T-helper 1 cell treated with Interleukin-12 subunit alpha and Interleukin-12 subunit beta and Interleukin-4 antibody, amounts not matched to agents 30 μg/mL and 1 μg/mL, for 36 hours (primary cell): ENCODE data around the gene SELENOS.

Source experiments
- H3K27ac Mint-ChIP-seq: one replicate; pipeline ENCODE4 v1.8.0; 2021; ENCODE audit warnings: mild to moderate bottlenecking, mixed read lengths
- H3K27me3 Mint-ChIP-seq: one replicate; pipeline ENCODE4 v1.8.0; 2021; ENCODE audit warnings: low read depth, mixed read lengths
- H3K36me3 Mint-ChIP-seq: one replicate; pipeline ENCODE4 v1.8.0; 2021; ENCODE audit warnings: low read depth, mixed read lengths
- H3K4me1 Mint-ChIP-seq: one replicate; pipeline ENCODE4 v1.8.0; 2021; ENCODE audit warnings: low read depth, mixed read lengths
- H3K4me3 Mint-ChIP-seq: one replicate; pipeline ENCODE4 v1.8.0; 2021; ENCODE audit warnings: mild to moderate bottlenecking, moderate library complexity, mixed read lengths
- H3K9me3 Mint-ChIP-seq: one replicate; pipeline ENCODE4 v1.8.0; 2021; ENCODE audit warnings: mixed read lengths

Gene SELENOS

DNA sequence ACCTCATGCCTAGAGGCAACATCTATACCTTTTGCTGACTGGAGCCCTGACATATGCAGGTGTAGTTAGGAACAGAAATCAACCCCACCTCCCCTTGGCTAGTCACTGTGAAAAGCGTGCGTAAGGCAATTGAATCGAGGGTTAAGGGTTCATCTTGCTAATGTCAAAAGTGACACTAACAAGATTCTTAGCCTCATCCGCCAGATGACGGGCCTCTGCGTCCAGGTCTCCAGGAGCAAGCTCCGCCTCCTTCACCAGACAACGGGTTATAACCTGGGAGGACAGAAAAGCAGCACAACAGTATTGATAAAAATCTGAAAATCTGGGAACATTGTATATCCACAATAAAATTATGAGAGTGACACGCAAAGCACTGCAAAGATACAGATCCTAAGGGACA is 4.7 kb downstream of the SELENOS start:
- H3K4me1 Mint-ChIP-seq: peaks cover 26% of the 10 kb centered on the region
- H3K9me3 Mint-ChIP-seq: no peaks in the 10 kb centered on the region
- H3K36me3 Mint-ChIP-seq: peaks cover 50% of the 10 kb centered on the region
- no peak overlapping the region for H3K4me3 Mint-ChIP-seq
- no peak overlapping the region for H3K27ac Mint-ChIP-seq
- H3K27me3 Mint-ChIP-seq: no peaks in the 10 kb centered on the region

GRCh38 chr15:101269479-101270223 is 7.6 kb downstream of the SELENOS start:
- Mint-ChIP-seq H3K9me3 (no peaks in the 10 kb centered on the region), H3K27ac (no peak overlapping the region), H3K4me3 (no peak overlapping the region), H3K27me3 (no peaks in the 10 kb centered on the region), H3K4me1 (peaks cover 11% of the 10 kb centered on the region), H3K36me3 (peaks cover 41% of the 10 kb centered on the region)

- H3K9me3 Mint-ChIP-seq: no peaks in the 10 kb centered on the region
- H3K27me3 Mint-ChIP-seq: no peaks in the 10 kb centered on the region
- H3K27ac Mint-ChIP-seq: no peak overlapping the region
- peaks cover 6% of the 10 kb centered on the region for H3K4me1 Mint-ChIP-seq
- peaks cover 20% of the 10 kb centered on the region for H3K36me3 Mint-ChIP-seq
- no peak overlapping the region for H3K4me3 Mint-ChIP-seq
Measured at GRCh38 chr15:101267320-101268104, 9.8 kb downstream of the SELENOS start.

DNA sequence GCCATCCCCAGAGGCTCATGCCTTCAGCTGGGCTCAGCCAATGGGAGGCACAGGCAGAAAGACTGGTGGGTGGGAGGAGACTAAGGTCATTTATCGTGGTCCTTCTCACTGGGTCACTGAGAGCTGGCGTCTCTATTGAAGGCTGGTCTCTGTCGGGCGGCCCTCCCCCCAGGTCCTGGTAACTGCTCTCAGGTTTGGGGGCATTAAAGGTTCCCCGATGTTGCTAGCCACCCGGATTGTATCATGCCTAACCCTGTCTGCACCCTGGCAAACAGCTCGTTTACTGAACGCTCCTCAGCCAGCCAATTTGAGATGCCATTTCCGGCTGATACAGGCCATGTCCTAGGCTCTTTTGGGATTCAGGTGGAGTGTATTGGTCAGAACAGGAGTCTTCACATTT is 10.5 kb downstream of the SELENOS start:
- H3K27ac Mint-ChIP-seq: no peak overlapping the region
- no peaks in the 10 kb centered on the region for H3K9me3 Mint-ChIP-seq
- H3K4me3 Mint-ChIP-seq: no peak overlapping the region
- H3K27me3 Mint-ChIP-seq: no peaks in the 10 kb centered on the region
- peaks cover 18% of the 10 kb centered on the region for H3K36me3 Mint-ChIP-seq
- peaks cover 6% of the 10 kb centered on the region for H3K4me1 Mint-ChIP-seq

DNA sequence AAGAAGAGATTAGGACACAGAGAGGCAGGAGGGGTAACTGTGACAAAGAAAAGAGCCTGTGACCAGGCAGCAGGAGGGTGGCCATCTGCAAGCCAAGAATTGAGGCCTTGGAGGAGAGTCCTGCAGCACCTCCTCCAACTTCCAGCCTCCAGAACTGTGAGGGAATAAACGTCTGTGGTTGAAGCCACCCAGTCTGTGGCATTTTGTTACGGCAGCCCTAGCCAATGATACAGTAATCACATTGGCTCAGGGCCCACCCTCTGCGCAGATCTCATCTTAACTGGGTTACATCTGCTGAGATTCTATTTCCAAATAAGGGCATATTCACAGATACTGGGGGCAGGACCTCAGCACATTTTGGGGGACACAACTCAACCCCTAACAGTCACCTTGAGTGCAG is 11.3 kb downstream of the SELENOS start:
- peaks cover 12% of the 10 kb centered on the region for H3K36me3 Mint-ChIP-seq
- H3K4me1 Mint-ChIP-seq: peaks cover 6% of the 10 kb centered on the region
- no peaks in the 10 kb centered on the region for H3K9me3 Mint-ChIP-seq
- no peak overlapping the region for H3K4me3 Mint-ChIP-seq
- H3K27ac Mint-ChIP-seq: no peak overlapping the region
- no peaks in the 10 kb centered on the region for H3K27me3 Mint-ChIP-seq

DNA sequence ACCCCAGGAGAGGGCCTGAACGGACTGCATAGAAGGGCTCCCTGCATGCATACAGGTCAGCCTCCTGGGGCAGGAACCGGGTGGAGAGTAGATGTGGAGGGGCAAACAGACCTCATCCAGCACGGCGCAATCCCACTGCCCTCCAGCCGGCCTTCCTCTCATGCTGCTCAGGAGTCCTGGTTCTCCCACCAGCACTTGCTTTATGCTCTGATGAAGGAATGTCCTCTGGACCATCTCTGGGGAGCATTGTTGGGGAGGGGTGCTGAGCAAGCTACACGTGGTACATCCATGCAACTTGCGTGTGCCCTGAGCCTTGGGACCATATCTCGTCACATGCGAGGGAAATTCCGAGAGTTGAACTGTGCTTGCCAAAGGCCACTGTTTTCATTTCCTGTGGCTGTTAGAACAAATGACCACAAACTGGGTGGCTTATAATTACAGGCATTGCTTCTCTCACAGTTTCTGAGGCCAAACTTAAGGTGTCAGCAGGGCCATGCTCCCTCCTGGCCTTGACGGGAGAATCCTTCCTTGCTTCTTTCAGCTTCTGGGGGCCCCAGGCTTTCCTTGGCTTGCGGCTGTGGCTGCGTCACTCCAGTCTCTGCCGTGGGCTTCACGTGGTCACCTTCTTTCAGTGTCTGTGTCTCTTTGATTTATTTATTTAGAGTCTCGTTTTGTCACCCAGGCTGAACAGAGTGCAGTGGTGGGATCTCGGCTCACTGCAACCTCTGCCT is 12.2 kb downstream of the SELENOS start:
- Mint-ChIP-seq H3K4me1 (peaks cover 6% of the 10 kb centered on the region), H3K9me3 (no peaks in the 10 kb centered on the region), H3K36me3 (peaks cover 9% of the 10 kb centered on the region), H3K27me3 (peaks cover 2% of the 10 kb centered on the region), H3K4me3 (no peak overlapping the region), H3K27ac (no peak overlapping the region)

DNA sequence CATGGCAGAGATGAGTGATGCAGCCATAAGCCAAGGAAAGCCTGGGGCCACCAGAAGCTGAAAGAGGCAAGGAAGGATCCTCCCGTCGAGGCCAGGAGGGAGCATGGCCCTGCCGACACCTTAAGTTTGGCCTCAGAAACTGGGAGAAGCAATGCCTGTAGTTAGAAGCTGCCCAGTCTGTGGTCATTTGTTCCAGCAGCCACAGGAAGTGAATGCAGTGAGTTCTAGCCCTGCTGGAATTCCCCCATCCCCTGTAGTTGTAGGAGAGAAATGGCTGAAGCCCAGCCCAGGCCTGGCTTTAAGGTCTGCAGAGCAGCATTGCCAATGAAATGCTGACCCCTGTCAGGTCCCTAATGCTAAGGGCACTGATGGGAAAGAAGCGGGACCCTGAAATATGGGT is 13.3 kb downstream of the SELENOS start:
- peaks cover 2% of the 10 kb centered on the region for H3K36me3 Mint-ChIP-seq
- H3K4me3 Mint-ChIP-seq: no peak overlapping the region
- no peaks in the 10 kb centered on the region for H3K9me3 Mint-ChIP-seq
- peaks cover 6% of the 10 kb centered on the region for H3K4me1 Mint-ChIP-seq
- H3K27ac Mint-ChIP-seq: peak overlapping the region; percentile 0
- peaks cover 10% of the 10 kb centered on the region for H3K27me3 Mint-ChIP-seq

DNA sequence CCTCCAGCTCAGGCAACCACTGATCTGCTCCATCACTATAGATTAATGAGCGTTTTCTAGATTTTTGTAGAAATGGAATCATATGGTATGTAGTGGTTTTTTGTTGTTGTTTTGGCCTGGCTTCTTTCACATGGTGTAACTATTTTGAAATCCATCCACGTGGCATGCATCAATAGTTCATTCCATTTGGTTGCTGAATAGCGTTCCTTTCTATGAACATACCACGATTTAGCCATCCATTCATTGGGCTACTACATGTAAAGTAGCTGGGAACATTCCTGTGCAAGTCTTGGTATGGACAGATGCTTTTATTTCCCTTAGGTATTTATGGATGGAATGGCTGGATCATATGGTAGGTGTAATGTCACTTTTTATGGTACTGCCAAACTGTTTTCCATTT is 14.7 kb downstream of the SELENOS start:
- H3K4me1 Mint-ChIP-seq: peaks cover 8% of the 10 kb centered on the region
- no peaks in the 10 kb centered on the region for H3K36me3 Mint-ChIP-seq
- no peaks in the 10 kb centered on the region for H3K9me3 Mint-ChIP-seq
- H3K27me3 Mint-ChIP-seq: peaks cover 16% of the 10 kb centered on the region
- no peak overlapping the region for H3K4me3 Mint-ChIP-seq
- H3K27ac Mint-ChIP-seq: no peak overlapping the region

- Mint-ChIP-seq H3K9me3 (no peaks in the 10 kb centered on the region), H3K4me1 (peaks cover 15% of the 10 kb centered on the region), H3K27ac (no peak overlapping the region), H3K4me3 (no peak overlapping the region), H3K36me3 (no peaks in the 10 kb centered on the region), H3K27me3 (peaks cover 16% of the 10 kb centered on the region)
Measured at GRCh38 chr15:101258238-101259144, 18.8 kb downstream of the SELENOS start.

DNA sequence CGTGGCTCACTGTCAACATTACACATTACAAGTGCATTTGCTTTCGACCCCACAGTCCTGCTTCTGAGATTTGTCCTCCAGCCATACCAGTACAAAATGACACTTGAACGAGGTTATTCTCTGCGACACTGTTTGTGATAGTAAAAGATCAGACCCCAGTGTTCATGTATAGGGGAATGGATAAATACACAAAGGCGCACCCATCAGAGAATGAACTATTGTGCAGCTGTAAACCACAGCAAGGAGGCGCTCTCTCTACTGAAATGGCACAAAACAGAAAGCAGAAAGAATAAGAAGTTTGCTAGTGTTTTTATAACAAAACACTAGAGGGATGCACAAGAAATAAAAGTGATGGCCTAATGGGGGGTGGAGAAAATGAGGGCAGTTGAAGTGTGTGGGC is 20.5 kb downstream of the SELENOS start:
- H3K27ac Mint-ChIP-seq: no peak overlapping the region
- peaks cover 24% of the 10 kb centered on the region for H3K4me1 Mint-ChIP-seq
- H3K27me3 Mint-ChIP-seq: peaks cover 16% of the 10 kb centered on the region
- H3K9me3 Mint-ChIP-seq: no peaks in the 10 kb centered on the region
- H3K36me3 Mint-ChIP-seq: no peaks in the 10 kb centered on the region
- no peak overlapping the region for H3K4me3 Mint-ChIP-seq

GRCh38 chr15:101255615-101256241 is 21.6 kb downstream of the SELENOS start:
- H3K9me3 Mint-ChIP-seq: no peaks in the 10 kb centered on the region
- peaks cover 24% of the 10 kb centered on the region for H3K4me1 Mint-ChIP-seq
- H3K36me3 Mint-ChIP-seq: no peaks in the 10 kb centered on the region
- H3K4me3 Mint-ChIP-seq: no peak overlapping the region
- H3K27ac Mint-ChIP-seq: no peak overlapping the region
- H3K27me3 Mint-ChIP-seq: peaks cover 16% of the 10 kb centered on the region

DNA sequence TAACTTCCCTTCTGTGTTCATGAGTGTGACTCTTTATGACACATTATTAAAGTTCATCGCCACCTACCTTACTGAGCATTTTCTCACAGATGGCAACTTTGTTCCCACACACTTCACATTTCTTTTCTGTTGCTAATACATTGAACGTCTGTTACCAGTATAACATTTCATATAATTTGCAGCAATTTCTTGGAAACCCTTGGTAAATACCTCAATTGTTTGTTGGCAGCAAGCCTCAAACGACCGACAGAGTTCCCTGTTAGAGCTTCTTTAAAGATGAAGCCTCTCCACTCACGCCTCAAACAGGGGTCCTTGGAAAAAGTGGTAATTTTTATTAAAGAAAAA is 22.3 kb downstream of the SELENOS start:
- peaks cover 14% of the 10 kb centered on the region for H3K27me3 Mint-ChIP-seq
- no peaks in the 10 kb centered on the region for H3K9me3 Mint-ChIP-seq
- H3K4me3 Mint-ChIP-seq: no peak overlapping the region
- H3K36me3 Mint-ChIP-seq: peaks cover 4% of the 10 kb centered on the region
- H3K4me1 Mint-ChIP-seq: peaks cover 31% of the 10 kb centered on the region
- no peak overlapping the region for H3K27ac Mint-ChIP-seq

DNA sequence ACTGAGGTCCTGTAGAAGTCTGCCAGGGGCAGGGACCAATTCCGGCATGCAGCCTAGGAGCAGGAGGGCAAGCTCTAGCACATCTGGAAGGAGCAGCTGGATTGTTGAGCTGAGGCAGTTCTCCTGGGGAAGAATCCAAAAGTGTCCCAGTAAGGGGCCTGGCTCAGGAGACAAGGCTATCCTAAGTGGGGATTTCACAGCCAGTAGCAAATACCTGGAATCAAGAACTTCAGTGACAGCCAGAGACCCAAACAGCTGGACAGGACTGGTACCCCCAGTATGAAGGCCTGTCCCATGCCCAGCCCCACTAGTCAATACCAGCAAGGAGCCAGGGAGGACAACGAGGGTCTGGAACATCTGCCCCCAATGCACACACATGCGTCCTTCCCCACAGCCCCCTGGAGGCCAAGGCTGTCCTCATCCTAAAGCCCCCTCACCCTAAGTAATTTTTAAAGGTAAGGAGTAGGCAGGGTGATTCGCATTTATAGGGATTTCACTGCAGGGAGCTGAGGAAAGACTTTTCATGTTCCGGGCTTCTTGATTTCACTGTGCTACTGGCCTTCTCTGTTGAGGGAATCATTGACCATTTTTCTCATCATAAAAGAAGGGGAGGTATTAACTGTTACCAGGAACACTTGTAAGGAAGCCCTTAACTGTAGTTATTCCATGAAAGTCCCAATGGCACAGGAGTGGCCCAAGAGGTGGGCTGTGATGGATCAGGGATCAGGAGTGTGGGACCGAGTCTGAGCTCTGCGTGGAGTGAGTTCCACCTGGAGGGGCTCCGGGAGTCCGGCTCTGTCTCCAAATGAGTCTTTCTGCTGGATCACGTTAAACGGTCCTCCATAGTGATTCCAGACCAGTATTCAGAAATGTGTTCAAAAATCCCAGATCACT is 22.9 kb downstream of the SELENOS start:
- Mint-ChIP-seq H3K9me3 (no peaks in the 10 kb centered on the region), H3K4me3 (no peak overlapping the region), H3K27me3 (peaks cover 10% of the 10 kb centered on the region), H3K36me3 (peaks cover 6% of the 10 kb centered on the region), H3K4me1 (peaks cover 37% of the 10 kb centered on the region), H3K27ac (no peak overlapping the region)
